ENCODE data around the gene FAM83D. TPM values are rescaled to one million over a fixed set of nuclear protein-coding genes. Genes with fewer than 3 reads are reported as not detected.

Gene FAM83D
- total and polyA plus RNA-seq, 2 of the 8 experiments (the other 6 are each of a cell fraction or from before 2014, with no cell fraction given), result 60.9 to 62.6 TPM

GRCh38 chr20:38962044-38962927 lies 36.1 kb downstream of the FAM83D start, which contains the start of gene DHX35 (continued):
- no peak for TF ChIP-seq TEAD4 (IDR thresholded peaks at IDR 0.05; ENCODE audit: low read depth, low read length)
- TF ChIP-seq SRF (IDR thresholded peaks at IDR 0.05; ENCODE audit: low read depth, low read length), result no peak
- peak; percentile 97 for TF ChIP-seq POLR2AphosphoS5 (IDR thresholded peaks at IDR 0.05; ENCODE audit: low read depth, low read length)
- TF ChIP-seq TCF12 (IDR thresholded peaks at IDR 0.05; ENCODE audit: low read depth, low read length), result no peak
- peak; percentile 92 for TF ChIP-seq TAF1 (IDR thresholded peaks at IDR 0.05; ENCODE audit: low read depth, low read length)
- TF ChIP-seq HDAC6 (IDR thresholded peaks at IDR 0.05; ENCODE audit: low read depth, low read length), result no peak
- peak; percentile 79 for TF ChIP-seq PHF8 (conservative IDR thresholded peaks at IDR 0.05; ENCODE audit: low read depth, low read length)
- TF ChIP-seq SP4 (IDR thresholded peaks at IDR 0.05; ENCODE audit: low read length), result no peak; the same call in 1 of the 2 replicates
- no peak for TF ChIP-seq SP2 (IDR thresholded peaks at IDR 0.05; ENCODE audit: low read length)
- peak; percentile 80 for TF ChIP-seq TBP (IDR thresholded peaks at IDR 0.05; ENCODE audit: low read depth, low read length)
- no peak for TF ChIP-seq SAP30 (IDR thresholded peaks at IDR 0.05; ENCODE audit: insufficient read depth, insufficient replicate concordance, low read length)
- TF ChIP-seq POLR2A (IDR thresholded peaks at IDR 0.05; ENCODE audit: control extremely low read depth in 1 of 2, low read depth in 2 of 2, low read length in 2 of 2), result peak; percentile 91 to 94
- 0 out of 4 replicates have a peak, but pooled peaks of 1 of the 2 experiments have one; percentile 85 for TF ChIP-seq HDAC2 (IDR thresholded peaks at IDR 0.05; ENCODE audit: borderline replicate concordance in 1 of 2, low read depth in 2 of 2, low read length in 2 of 2)
- TF ChIP-seq, protein P1, sequence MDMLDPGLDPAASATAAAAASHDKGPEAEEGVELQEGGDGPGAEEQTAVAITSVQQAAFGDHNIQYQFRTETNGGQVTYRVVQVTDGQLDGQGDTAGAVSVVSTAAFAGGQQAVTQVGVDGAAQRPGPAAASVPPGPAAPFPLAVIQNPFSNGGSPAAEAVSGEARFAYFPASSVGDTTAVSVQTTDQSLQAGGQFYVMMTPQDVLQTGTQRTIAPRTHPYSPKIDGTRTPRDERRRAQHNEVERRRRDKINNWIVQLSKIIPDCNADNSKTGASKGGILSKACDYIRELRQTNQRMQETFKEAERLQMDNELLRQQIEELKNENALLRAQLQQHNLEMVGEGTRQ (IDR thresholded peaks at IDR 0.05; ENCODE audit: low read length), result peak; percentile 99
- no peak for TF ChIP-seq POU5F1 (IDR thresholded peaks at IDR 0.05; ENCODE audit: low read depth, low read length)
- peak; percentile 74 for TF ChIP-seq TAF7 (optimal IDR thresholded peaks at IDR 0.05; ENCODE audit: borderline replicate concordance, low read depth, low read length)
- peak; percentile 84 for TF ChIP-seq KDM4A (IDR thresholded peaks at IDR 0.05; ENCODE audit: low read depth, low read length, severe bottlenecking)
- no peak for TF ChIP-seq BCL11A (IDR thresholded peaks at IDR 0.05; ENCODE audit: low read depth in 2 of 2, low read length in 2 of 2)
- no peak for TF ChIP-seq FOSL1 (IDR thresholded peaks at IDR 0.05; ENCODE audit: insufficient read depth, low read depth, low read length)
- TF ChIP-seq NRF1 (IDR thresholded peaks at IDR 0.05; ENCODE audit: low read depth, low read length), result no peak
- TF ChIP-seq RAD21 (IDR thresholded peaks at IDR 0.05 in 1 of 2, conservative IDR thresholded peaks at IDR 0.05 in 1 of 2; ENCODE audit: low read depth in 2 of 2, low read length in 2 of 2), result no peak
- TF ChIP-seq SUZ12 (IDR thresholded peaks at IDR 0.05; ENCODE audit: low read length), result no peak
- TF ChIP-seq BRCA1 (IDR thresholded peaks at IDR 0.05; ENCODE audit: low read depth, low read length), result no peak
